ENCODE measurements around the gene TMEM59L. TPM values are rescaled to one million over a fixed set of nuclear protein-coding genes. Genes with fewer than 3 reads are reported as not detected.
A peak's percentile ranks its signal among the peaks of the same experiment; 100 is the strongest.

Gene TMEM59L
- total and polyA plus RNA-seq, 2 of the 4 experiments (the other 2 are of a cell fraction), result under 0.01 to 5.9 TPM

GRCh38 chr19:18611327-18612050 lies 1.2 kb upstream of the TMEM59L start:
- in situ Hi-C loops (cut with MboI; ENCODE audit: low sequenced_read_pairs) (no loop called here), dilution Hi-C loops (cut with HindIII; ENCODE audit: low sequenced_read_pairs, unreplicated experiment) (no loop called here), intact Hi-C loops (cut with micrococcal nuclease) (no loop called here)
- Histone ChIP-seq H3K27me3 (ENCODE audit: control insufficient read depth, insufficient read depth, low read length) (peaks cover 68% of the 10 kb centered on the region), H3K56ac (ENCODE audit: extremely low read depth, insufficient read depth, low read length) (no peak overlapping the region), H3K9me3 (ENCODE audit: control insufficient read depth, insufficient read depth, low read length) (no peaks in the 10 kb centered on the region), H4K5ac (ENCODE audit: low read depth, low read length) (no peak overlapping the region), H3K9me1 (ENCODE audit: insufficient read depth, low read length) (no peaks in the 10 kb centered on the region), H2AFZ (replicated peaks; ENCODE audit: low read length, poor library complexity) (peak overlapping the region; percentile 43), H3K4me2 (ENCODE audit: low read depth, low read length) (no peak overlapping the region), H3K27ac (ENCODE audit: insufficient read depth, low read length) (no peak overlapping the region), H2BK5ac (ENCODE audit: low read depth, low read length, poor library complexity, severe bottlenecking) (no peak overlapping the region), H3K23ac (ENCODE audit: low read depth, low read length) (peak overlapping the region; percentile 38; the same call in 1 of the 2 replicates), H3K14ac (replicated peaks; ENCODE audit: low read depth, low read length) (no peak overlapping the region), H3K4me3 (ENCODE audit: insufficient read depth, low read depth, low read length) (no peak overlapping the region), H3K9ac (ENCODE audit: low read depth, low read length) (no peak overlapping the region), H3K79me1 (ENCODE audit: low read depth in 1 of 2, low read length in 2 of 2) (no peaks in the 10 kb centered on the region), H3K4ac (ENCODE audit: low read depth, low read length) (no peak overlapping the region), H2AK5ac (ENCODE audit: low read depth, low read length) (no peak overlapping the region), H4K8ac (ENCODE audit: low read depth in 2 of 2, low read length in 2 of 2) (no peak overlapping the region), H4K20me1 (ENCODE audit: insufficient read depth, low read length) (peaks cover 4% of the 10 kb centered on the region; the same call in 1 of the 2 replicates), H4K91ac (ENCODE audit: insufficient read depth, low read depth, low read length) (no peak overlapping the region), H2BK20ac (ENCODE audit: low read depth, low read length) (no peak overlapping the region), H3K4me1 (ENCODE audit: control insufficient read depth, insufficient read depth, low read length) (peaks cover 11% of the 10 kb centered on the region; the same call in 1 of the 2 replicates), H3K36me3 (ENCODE audit: control insufficient read depth, insufficient read depth, low read length) (no peaks in the 10 kb centered on the region), H3K18ac (ENCODE audit: low read depth, low read length) (no peak overlapping the region), H2AK9ac (replicated peaks; ENCODE audit: low read depth, low read length, poor library complexity) (peak overlapping the region; percentile 55), H2BK15ac (ENCODE audit: low read depth, low read length) (no peak overlapping the region), H2BK120ac (ENCODE audit: low read depth, low read length) (no peak overlapping the region)
- POLR2A ChIA-PET (ENCODE audit: unreplicated experiment), result no interaction called here
- ATAC-seq (ENCODE audit: low read depth), result no peak
- CTCF ChIA-PET, result interaction anchor here (0.7 kb wide), 1 partner anchor 17 kb away, joined by 3 read pairs; no protein-coding TSS in a partner anchor
- no TSS peak for BruUV-seq (replicated peaks)
- no peak for DNase-seq
- 5% methylated on average over 13 of the region's 62 CpGs; no CpG with 5 or more reads in 1 of the 2 experiments for WGBS, 2 experiments (ENCODE audit: extremely low coverage in 2 of 2, insufficient read length in 1 of 2)
- TF ChIP-seq CHD1 (IDR thresholded peaks at IDR 0.05; ENCODE audit: low read depth, low read length) (no peak), SMC3 (IDR thresholded peaks at IDR 0.05; ENCODE audit: low read depth, low read length) (no peak), USF2 (IDR thresholded peaks at IDR 0.05; ENCODE audit: low read depth, low read length) (no peak), POLR2A (IDR thresholded peaks at IDR 0.05; ENCODE audit: low read depth, low read length) (no peak), CEBPB (IDR thresholded peaks at IDR 0.05; ENCODE audit: low read depth, low read length) (no peak), FOS (IDR thresholded peaks at IDR 0.05; ENCODE audit: low read depth, low read length) (no peak), CTCF (conservative IDR thresholded peaks at IDR 0.05; ENCODE audit: low read depth, low read length) (no peak), MAZ (IDR thresholded peaks at IDR 0.05; ENCODE audit: borderline replicate concordance, low read depth, low read length) (no peak), MXI1 (IDR thresholded peaks at IDR 0.05; ENCODE audit: borderline replicate concordance, low read depth, low read length) (no peak), NFE2L2 (IDR thresholded peaks at IDR 0.05; ENCODE audit: low read depth, low read length) (no peak), ELK1 (IDR thresholded peaks at IDR 0.05; ENCODE audit: borderline replicate concordance, low read depth, low read length) (no peak), RFX5 (IDR thresholded peaks at IDR 0.05; ENCODE audit: low read depth, low read length) (no peak), BHLHE40 (IDR thresholded peaks at IDR 0.05; ENCODE audit: low read depth, low read length) (no peak), MAFK (IDR thresholded peaks at IDR 0.05; ENCODE audit: low read depth, low read length) (no peak), RAD21 (IDR thresholded peaks at IDR 0.05; ENCODE audit: low read length) (no peak)

Measured in IMR-90 (cell line).